Neural cell (in vitro differentiated cells): ENCODE measurements around the gene PPP1R13B.

Source experiments
- EP300 ChIP-seq: fragments of 450-650 bp; conservative IDR thresholded peaks from 2 replicates; pipeline ENCODE4 v1.6.1; 2014; ENCODE audit warnings: antibody characterized with exemption, mild to moderate bottlenecking, moderate library complexity; ENCODE audit not compliant: poor library complexity, severe bottlenecking
- EZH2 ChIP-seq: fragments of 200-600, 300-800 bp; shearing (Covaris generic), sonication (generic); IDR thresholded peaks from 2 replicates; pipeline ENCODE4 v1.6.1; 2014; ENCODE audit warnings: antibody characterized with exemption, low read length, borderline replicate concordance, mild to moderate bottlenecking; ENCODE audit not compliant: insufficient read depth, poor library complexity, severe bottlenecking
- POLR2AphosphoS5 ChIP-seq: IDR thresholded peaks from 2 replicates; pipeline ENCODE4 v1.6.1; 2012
- RAD21 ChIP-seq: fragments of 450-650 bp; conservative IDR thresholded peaks from 2 replicates; pipeline ENCODE4 v1.6.1; 2014; ENCODE audit warnings: antibody characterized with exemption, mild to moderate bottlenecking, moderate library complexity
- SMC3 ChIP-seq: fragments of 450-650 bp; conservative IDR thresholded peaks from 2 replicates; pipeline ENCODE4 v1.6.1; 2014; ENCODE audit warnings: antibody characterized with exemption, mild to moderate bottlenecking, moderate library complexity; ENCODE audit not compliant: poor library complexity
- TF ChIP-seq, protein P1 (sequence below): fragments of 450-650 bp; IDR thresholded peaks from 2 replicates; pipeline ENCODE4 v1.5.1; 2014; ENCODE audit warnings: antibody characterized with exemption, mild to moderate bottlenecking, moderate library complexity; ENCODE audit not compliant: poor library complexity, severe bottlenecking

DNA sequence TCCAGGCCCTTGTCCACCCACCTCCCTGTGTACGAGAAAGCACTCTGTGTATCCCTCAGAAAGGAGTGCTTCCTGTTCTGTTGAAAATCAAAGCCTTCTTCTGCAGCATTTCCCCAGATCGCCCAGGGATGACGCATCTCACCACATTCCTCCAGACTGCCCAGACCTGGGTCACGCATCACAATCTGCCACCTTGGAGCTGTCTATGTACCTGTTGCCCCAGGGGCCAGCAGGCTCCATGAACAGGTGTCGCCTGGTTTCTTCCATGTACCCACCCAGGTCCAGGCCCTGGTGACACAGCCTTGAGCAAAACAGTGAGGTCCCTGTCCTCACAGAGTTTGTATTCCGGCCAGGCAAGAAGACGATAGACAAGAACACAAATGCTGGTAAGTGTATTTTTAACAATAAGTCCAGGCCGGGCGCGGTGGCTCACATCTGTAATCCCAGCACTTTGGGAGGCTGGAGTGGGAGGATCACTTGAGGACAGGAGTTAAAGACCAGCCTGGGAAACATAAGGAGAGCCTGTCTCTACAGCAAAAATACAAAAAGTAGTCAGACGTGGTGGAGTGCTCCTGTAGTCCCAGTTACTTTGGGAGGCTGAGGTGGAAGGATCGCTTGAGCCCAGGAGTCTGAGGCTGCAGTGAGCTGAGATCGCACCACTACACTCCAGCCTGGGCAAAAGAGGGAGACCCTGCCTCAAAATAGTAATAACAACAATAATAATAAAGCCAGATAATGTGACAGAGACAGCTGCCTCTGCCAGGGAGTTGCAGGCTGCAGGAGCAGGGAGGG, 6.8 kb upstream of the PPP1R13B start:
- TF ChIP-seq, protein P1, sequence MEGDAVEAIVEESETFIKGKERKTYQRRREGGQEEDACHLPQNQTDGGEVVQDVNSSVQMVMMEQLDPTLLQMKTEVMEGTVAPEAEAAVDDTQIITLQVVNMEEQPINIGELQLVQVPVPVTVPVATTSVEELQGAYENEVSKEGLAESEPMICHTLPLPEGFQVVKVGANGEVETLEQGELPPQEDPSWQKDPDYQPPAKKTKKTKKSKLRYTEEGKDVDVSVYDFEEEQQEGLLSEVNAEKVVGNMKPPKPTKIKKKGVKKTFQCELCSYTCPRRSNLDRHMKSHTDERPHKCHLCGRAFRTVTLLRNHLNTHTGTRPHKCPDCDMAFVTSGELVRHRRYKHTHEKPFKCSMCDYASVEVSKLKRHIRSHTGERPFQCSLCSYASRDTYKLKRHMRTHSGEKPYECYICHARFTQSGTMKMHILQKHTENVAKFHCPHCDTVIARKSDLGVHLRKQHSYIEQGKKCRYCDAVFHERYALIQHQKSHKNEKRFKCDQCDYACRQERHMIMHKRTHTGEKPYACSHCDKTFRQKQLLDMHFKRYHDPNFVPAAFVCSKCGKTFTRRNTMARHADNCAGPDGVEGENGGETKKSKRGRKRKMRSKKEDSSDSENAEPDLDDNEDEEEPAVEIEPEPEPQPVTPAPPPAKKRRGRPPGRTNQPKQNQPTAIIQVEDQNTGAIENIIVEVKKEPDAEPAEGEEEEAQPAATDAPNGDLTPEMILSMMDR = no peak
- TF ChIP-seq SMC3 = no peak
- no peak for TF ChIP-seq POLR2AphosphoS5
- TF ChIP-seq RAD21 = no peak
- no peak for TF ChIP-seq EZH2
- no peak for TF ChIP-seq EP300
